Measurements from ENCODE around the gene TMED10.

- TF ChIP-seq CTCF (IDR thresholded peaks at IDR 0.05) = no peak
- no peak for TF ChIP-seq POLR2A (IDR thresholded peaks at IDR 0.05)
Measured at GRCh38 chr14:75197338-75197737, 20.9 kb upstream of the TMED10 start.
